NCI-H1694 (cell line): Measurements from ENCODE around the gene CBS.
"Not testable (repeated sequence)": the region's sequence is repeated elsewhere in the genome, so short reads cannot be mapped to it uniquely, and the experiment has no call there.

Experiments used
- DNase-seq: peaks from one replicate; lab custom pipeline; 2025; lab: John Stamatoyannopoulos, UW

Gene CBS

GRCh38 chr21:43068065-43068464 lies 7.6 kb downstream of the CBS start:
- not testable (repeated sequence) for DNase-seq

DNA sequence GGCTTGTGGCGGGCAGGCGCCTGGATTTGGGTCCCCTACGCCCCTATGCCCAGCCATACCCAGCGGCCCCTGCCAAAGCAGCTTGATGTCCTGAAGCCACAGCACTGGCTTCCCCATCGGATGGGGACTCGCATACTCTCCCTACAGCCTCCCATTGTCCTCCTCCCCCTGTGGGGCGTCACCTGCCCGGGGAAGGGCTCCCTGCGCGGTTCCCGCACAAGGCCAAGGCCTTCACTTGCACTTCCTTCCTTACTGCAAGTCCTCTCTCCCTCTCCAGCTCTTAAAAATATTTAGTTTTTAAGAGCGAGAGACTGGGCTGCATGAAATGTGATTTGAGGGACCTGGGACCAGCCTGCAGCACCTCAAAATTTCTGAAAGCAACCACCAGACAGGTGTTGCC lies 8.9 kb downstream of the CBS start:
- not testable (repeated sequence) for DNase-seq

- DNase-seq, result not testable (repeated sequence)
These were observed 9.6 kb downstream of the CBS start for GRCh38 chr21:43065991-43066390.

DNA sequence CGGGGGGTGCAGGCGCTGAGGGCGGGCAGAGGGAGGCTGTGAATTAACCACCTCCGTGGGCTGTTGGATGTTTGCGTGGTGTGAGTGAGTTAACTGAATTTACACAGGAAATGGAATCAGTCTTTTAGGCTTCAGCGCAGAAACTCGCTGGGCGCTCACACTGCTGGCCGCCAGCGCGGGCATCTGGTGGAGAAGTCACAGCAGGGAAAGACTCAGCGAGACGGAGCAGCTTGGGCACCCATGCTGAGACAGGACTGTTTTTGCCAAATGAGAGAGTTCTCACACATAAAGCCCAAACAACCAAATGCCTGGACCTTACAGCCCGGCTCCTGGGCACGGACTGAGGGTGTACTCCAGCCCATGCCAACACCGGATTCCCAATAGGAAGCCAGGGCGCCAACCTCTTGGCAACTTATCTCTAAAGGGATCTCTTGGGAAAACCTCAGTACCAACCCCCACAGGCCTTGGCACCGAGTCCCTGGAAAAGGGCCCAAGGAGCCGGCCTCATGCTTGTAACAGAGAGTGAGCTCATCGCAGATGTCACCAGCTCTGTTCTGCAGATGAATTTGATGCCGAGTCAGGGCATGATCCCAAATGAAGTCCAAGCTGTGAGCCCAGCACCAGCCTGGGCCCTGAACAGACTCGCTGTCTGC lies 11.2 kb downstream of the CBS start:
- DNase-seq, result not testable (repeated sequence)

- DNase-seq, result not testable (repeated sequence)
These were observed 12.5 kb downstream of the CBS start for GRCh38 chr21:43062955-43063664.

DNA sequence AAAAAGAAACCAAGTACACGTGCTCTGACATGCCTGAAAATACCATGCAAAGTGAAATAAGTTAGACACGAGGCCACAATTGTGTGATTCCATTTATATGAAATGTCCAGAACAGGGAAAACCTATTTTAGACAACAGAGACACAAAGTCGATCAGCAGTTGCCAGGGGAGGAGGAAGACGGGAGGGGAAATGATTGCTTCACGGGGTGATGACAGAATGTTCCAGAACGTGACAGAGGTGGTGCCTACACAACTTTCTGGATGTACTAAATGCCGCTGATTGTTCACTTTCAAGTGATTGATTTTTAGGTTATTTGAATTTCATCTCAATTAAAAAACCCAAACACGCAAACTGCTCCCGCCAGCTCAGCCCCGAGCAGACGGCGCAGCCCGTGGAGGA lies 22.5 kb downstream of the CBS start:
- DNase-seq, result not testable (repeated sequence)

- not testable (repeated sequence) for DNase-seq
These were observed 29.5 kb downstream of the CBS start for GRCh38 chr21:43045876-43046821.

DNA sequence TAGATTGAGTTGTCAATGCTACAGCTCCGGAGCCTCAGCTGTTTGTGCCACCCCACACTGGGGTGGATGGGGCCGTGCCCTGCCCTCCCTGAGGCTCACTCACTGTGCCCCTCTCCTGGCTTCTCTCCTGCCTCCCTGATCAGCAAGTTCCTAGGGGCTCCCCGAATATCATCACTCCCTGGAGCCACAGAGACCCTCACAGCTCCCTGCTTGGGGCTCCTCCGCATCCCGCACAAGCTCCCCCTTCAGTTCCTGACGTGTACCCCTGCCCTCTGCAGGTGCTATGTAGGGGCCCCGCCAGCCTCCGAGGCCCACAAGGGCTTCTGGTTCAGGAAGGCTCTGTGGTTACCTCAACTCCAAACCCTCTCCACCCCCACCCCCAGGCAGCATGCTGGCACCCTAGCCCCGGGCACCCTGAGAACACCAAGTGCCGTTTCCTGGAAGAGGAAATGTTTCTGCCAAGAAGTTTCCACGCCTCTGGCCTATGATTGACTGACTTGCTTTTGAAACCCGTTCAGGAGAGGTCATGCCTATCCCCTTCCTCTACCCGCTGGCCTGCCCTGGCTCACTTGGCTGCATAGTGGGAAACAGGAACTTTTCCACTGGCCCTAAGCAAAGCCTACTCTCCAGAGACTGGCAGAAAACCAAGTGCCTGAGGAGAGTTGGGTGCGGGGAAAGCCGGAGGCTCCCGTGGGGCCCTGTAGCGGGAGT lies 30.3 kb downstream of the CBS start:
- not testable (repeated sequence) for DNase-seq

GRCh38 chr21:43044547-43044946 lies 31.1 kb downstream of the CBS start:
- not testable (repeated sequence) for DNase-seq

- DNase-seq, result not testable (repeated sequence)
These were observed 32.3 kb downstream of the CBS start for GRCh38 chr21:43043291-43043690.

DNA sequence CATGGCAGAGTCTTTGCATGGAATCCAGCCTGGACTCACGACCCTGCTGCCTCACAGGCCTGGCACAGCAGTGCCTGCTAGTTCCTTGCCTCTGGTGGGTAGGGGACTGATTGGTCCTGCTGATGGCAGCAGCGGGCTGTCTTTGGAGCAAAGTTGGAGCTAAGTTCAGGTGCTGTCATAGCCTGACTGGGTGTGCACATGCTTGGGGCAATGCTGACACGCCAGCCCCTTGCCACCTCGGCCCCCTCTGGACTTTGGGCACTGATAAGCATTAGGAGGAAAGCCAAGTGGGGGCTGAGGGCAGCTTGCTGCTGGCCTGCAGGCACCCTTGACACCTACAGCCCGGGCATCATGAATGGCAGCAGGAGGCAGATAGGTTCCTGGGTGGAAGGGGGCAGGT lies 33.5 kb downstream of the CBS start:
- DNase-seq, result not testable (repeated sequence)

- not testable (repeated sequence) for DNase-seq
These were observed 37.0 kb downstream of the CBS start for GRCh38 chr21:43038659-43039044.

- DNase-seq, result not testable (repeated sequence)
These were observed 37.5 kb downstream of the CBS start for GRCh38 chr21:43037918-43038658.

DNA sequence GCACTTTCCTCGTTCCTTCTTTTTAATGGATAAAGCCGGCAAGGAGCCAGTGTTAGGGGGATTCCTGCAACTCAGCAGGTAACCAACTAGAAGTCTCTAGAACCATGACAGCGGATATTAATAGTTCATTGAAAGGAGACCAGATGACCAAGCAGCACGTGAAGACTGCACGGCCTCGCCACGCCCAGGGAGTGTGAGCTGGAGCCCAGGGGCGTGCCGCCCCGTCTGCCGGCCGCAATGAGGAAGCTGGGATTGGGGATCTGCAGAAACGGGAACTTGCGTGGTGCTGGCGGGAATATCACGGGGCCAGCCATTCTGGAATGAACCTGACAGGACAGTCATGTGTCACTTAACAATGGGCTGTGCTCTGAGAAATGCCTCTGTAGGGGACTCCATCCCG lies 38.7 kb downstream of the CBS start:
- not testable (repeated sequence) for DNase-seq

- DNase-seq, result no peak
These were observed 40.8 kb downstream of the CBS start for GRCh38 chr21:43034826-43035225.

DNA sequence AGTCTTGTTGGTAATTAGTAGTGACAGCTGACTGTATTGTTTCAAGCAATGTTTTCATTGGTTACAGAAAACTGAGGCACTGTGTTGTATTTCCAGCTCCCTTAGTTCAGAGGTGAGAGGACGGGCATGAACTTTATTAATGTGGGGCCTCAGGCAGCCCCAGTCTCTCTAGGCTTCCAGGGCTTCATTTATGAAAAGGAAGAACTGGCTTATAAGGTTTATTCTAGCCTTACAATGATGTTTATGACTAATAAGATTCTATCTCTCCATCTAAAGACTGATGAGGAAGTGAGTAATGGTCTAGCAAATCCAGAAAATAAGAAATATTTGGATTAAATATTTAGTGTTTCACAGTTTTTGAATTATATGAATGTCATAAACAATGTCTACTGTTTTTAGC lies 41.5 kb downstream of the CBS start:
- no peak for DNase-seq

GRCh38 chr21:43031121-43031619 lies 44.5 kb downstream of the CBS start:
- DNase-seq, result no peak

- no peak for DNase-seq
These were observed 45.9 kb downstream of the CBS start for GRCh38 chr21:43029785-43030184.

- no peak for DNase-seq
These were observed 47.5 kb downstream of the CBS start for GRCh38 chr21:43027846-43028731.

- no peak for DNase-seq
These were observed 49.9 kb downstream of the CBS start for GRCh38 chr21:43025636-43026180.
